DND-41 (cell line): ENCODE results near the gene UBE2QL1.

Source experiments
- ATAC-seq: fragments of 200-7000 bp; cut with Tn5 transposase; 3 replicates; pipeline ENCODE4 v1.9.1; 2021; ENCODE audit warnings: low read depth; ENCODE audit not compliant: insufficient read depth
- DNase-seq: peaks from one replicate; pipeline ENCODE4 v3.0.0-alpha.2; 2020
- H2AFZ ChIP-seq: 2 replicates; pipeline ENCODE4 v1.6.0; 2012; ENCODE audit warnings: low read depth, low read length
- H3K27ac ChIP-seq: 2 replicates; pipeline ENCODE4 v1.5.1; 2012; ENCODE audit warnings: low read length, inconsistent platforms
- H3K27me3 ChIP-seq: fragments of 200-600 bp; sonication (generic); 2 replicates; pipeline ENCODE4 v1.6.0; 2012; ENCODE audit warnings: low read length, mild to moderate bottlenecking, inconsistent platforms; ENCODE audit not compliant: insufficient read depth, poor library complexity
- H3K36me3 ChIP-seq: 2 replicates; pipeline ENCODE4 v1.5.1; 2012; ENCODE audit warnings: low read length, inconsistent platforms; ENCODE audit not compliant: insufficient read depth
- H3K4me1 ChIP-seq: 2 replicates; pipeline ENCODE4 v1.5.1; 2012; ENCODE audit warnings: mild to moderate bottlenecking, low read length; ENCODE audit not compliant: insufficient read depth
- H3K4me2 ChIP-seq: 2 replicates; pipeline ENCODE4 v1.6.0; 2012; ENCODE audit warnings: mild to moderate bottlenecking, moderate library complexity, low read length, inconsistent platforms; ENCODE audit not compliant: insufficient read depth
- H3K4me3 ChIP-seq, 2 experiments: fragments of 200-600 bp in 1 of 2; shearing (Covaris generic) in 1 of 2; 2 replicates each; pipeline ENCODE4 v1.5.1; 2012 to 2016; ENCODE audit warnings: inconsistent platforms in 2 of 2, low read length in 2 of 2, mild to moderate bottlenecking in 2 of 2, low read depth in 1 of 2, moderate library complexity in 1 of 2
- H3K79me2 ChIP-seq: 2 replicates; pipeline ENCODE4 v1.6.0; 2012; ENCODE audit warnings: low read length, inconsistent platforms; ENCODE audit not compliant: insufficient read depth
- H3K9ac ChIP-seq: 2 replicates; pipeline ENCODE4 v1.6.0; 2012; ENCODE audit warnings: low read depth, mild to moderate bottlenecking, inconsistent platforms, low read length, moderate library complexity
- H3K9me3 ChIP-seq: 2 replicates; pipeline ENCODE4 v1.5.1; 2012; ENCODE audit warnings: low read length, moderate library complexity, mild to moderate bottlenecking, inconsistent platforms; ENCODE audit not compliant: insufficient read depth, severe bottlenecking
- H4K20me1 ChIP-seq: 2 replicates; pipeline ENCODE4 v1.6.0; 2012; ENCODE audit warnings: low read length; ENCODE audit not compliant: insufficient read depth
- CTCF ChIP-seq: IDR thresholded peaks from 2 replicates; pipeline ENCODE4 v1.5.1; 2012; ENCODE audit warnings: borderline replicate concordance, low read length, moderate library complexity, mild to moderate bottlenecking; ENCODE audit not compliant: poor library complexity, severe bottlenecking; ENCODE audit errors: extremely low read depth
- EZH2 ChIP-seq: IDR thresholded peaks from 3 replicates; pipeline ENCODE4 v1.6.1; 2012; ENCODE audit warnings: borderline replicate concordance, low read depth, mild to moderate bottlenecking, moderate library complexity, low read length, inconsistent platforms; ENCODE audit not compliant: severe bottlenecking

The UBE2QL1 gene

GRCh38 chr5:6543346-6543730 lies 94.7 kb downstream of the UBE2QL1 start:
- ATAC-seq (no peak), DNase-seq (no peak)
- Histone ChIP-seq H2AFZ (no peak overlapping the region), H3K27ac (no peak overlapping the region), H3K4me2 (no peak overlapping the region), H3K9ac (no peak overlapping the region), H3K9me3 (no peaks in the 10 kb centered on the region), H3K79me2 (no peaks in the 10 kb centered on the region), H3K4me3 (no peak overlapping the region), H3K4me1 (no peaks in the 10 kb centered on the region), H3K27me3 (no peaks in the 10 kb centered on the region), H3K36me3 (no peaks in the 10 kb centered on the region), H4K20me1 (no peaks in the 10 kb centered on the region)
- no peak for TF ChIP-seq CTCF
- TF ChIP-seq EZH2, result no peak

DNA sequence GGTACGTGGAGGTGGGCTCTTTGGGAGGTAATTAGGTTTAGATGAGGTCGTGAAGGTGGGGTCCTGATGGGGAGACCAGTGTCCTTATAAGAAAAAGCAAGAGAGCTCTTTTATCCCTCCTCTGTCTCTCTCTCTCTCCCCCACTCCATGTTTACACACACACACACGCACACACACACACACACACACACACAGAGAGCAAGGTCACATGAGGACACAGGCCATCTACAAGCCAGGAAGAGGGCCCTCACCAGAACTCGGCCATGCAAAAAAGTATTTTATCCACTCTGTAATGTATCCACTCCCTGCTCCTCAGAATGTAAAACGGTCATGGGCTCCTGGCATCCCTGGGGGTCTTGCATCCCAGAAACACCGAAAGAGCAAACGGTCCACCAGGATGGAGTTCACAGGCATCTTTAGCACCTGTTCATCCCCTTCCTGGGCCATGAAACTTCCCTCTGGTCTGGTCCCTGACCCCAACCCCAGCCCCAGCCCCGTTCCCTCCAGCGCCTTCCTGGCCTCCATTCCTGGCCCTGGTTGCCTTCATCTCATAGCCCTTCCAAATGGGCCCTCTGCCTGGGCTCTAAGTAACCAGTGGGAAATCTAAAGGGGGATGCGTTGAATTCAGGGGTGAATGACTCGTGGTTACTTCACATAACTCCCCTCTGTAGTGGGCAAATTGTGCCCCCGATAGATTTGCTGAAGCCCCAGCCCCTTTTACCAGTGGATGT lies 95.3 kb downstream of the UBE2QL1 start:
- Histone ChIP-seq H3K4me2 (no peak overlapping the region), H3K4me1 (no peaks in the 10 kb centered on the region), H3K27me3 (no peaks in the 10 kb centered on the region), H3K9me3 (no peaks in the 10 kb centered on the region), H3K79me2 (no peaks in the 10 kb centered on the region), H3K9ac (no peak overlapping the region), H3K36me3 (no peaks in the 10 kb centered on the region), H4K20me1 (no peaks in the 10 kb centered on the region), H2AFZ (no peak overlapping the region), H3K4me3 (no peak overlapping the region), H3K27ac (no peak overlapping the region)
- no peak for TF ChIP-seq EZH2
- TF ChIP-seq CTCF, result no peak
- DNase-seq, result no peak
- ATAC-seq, result no peak
